ENCODE measurements around the gene ACVR1C.

GRCh38 chr2:157477919-157478318 is 150.7 kb downstream of the ACVR1C start:
- TF ChIP-seq, protein P1, sequence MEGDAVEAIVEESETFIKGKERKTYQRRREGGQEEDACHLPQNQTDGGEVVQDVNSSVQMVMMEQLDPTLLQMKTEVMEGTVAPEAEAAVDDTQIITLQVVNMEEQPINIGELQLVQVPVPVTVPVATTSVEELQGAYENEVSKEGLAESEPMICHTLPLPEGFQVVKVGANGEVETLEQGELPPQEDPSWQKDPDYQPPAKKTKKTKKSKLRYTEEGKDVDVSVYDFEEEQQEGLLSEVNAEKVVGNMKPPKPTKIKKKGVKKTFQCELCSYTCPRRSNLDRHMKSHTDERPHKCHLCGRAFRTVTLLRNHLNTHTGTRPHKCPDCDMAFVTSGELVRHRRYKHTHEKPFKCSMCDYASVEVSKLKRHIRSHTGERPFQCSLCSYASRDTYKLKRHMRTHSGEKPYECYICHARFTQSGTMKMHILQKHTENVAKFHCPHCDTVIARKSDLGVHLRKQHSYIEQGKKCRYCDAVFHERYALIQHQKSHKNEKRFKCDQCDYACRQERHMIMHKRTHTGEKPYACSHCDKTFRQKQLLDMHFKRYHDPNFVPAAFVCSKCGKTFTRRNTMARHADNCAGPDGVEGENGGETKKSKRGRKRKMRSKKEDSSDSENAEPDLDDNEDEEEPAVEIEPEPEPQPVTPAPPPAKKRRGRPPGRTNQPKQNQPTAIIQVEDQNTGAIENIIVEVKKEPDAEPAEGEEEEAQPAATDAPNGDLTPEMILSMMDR (IDR thresholded peaks at IDR 0.05), result no peak
- no peak for TF ChIP-seq POLR2A (IDR thresholded peaks at IDR 0.05)

Measured in thyroid gland (tissue), 4 donors.